ENCODE results near the gene PCDHA1. TPM values are rescaled to one million over a fixed set of nuclear protein-coding genes. Genes with fewer than 3 reads are reported as not detected.
A peak's percentile ranks its signal among the peaks of the same experiment; 100 is the strongest.

The PCDHA1 gene
- total RNA-seq, 1 donor from 2014 or later = not detected

GRCh38 chr5:141001446-141001843, 215.5 kb downstream of the PCDHA1 start:
- no peak for TF ChIP-seq CTCF (IDR thresholded peaks at IDR 0.05)
- Histone ChIP-seq H3K4me3 (peak overlapping the region; percentile 28), H3K27me3 (no peaks in the 10 kb centered on the region), H3K27ac (peak overlapping the region; percentile 20), H3K9me3 (no peaks in the 10 kb centered on the region), H3K36me3 (no peaks in the 10 kb centered on the region), H3K4me1 (no peaks in the 10 kb centered on the region)
- ATAC-seq (peak; percentile 70), DNase-seq (peak; percentile 84)
- intact Hi-C loops (cut with DNase I) = no loop called here

- Histone ChIP-seq H3K36me3 (no peaks in the 10 kb centered on the region), H3K27me3 (no peaks in the 10 kb centered on the region), H3K27ac (peak overlapping the region; percentile 20), H3K9me3 (no peaks in the 10 kb centered on the region), H3K4me3 (peak overlapping the region; percentile 28), H3K4me1 (no peaks in the 10 kb centered on the region)
- no peak for TF ChIP-seq CTCF (IDR thresholded peaks at IDR 0.05)
- peak; percentile 16 for ATAC-seq
- intact Hi-C loops (cut with DNase I) = no loop called here
- peak; percentile 70 for DNase-seq
These were observed 216.1 kb downstream of the PCDHA1 start for GRCh38 chr5:141001844-141002604.

GRCh38 chr5:141002605-141002965, 216.6 kb downstream of the PCDHA1 start:
- no peak overlapping the region for H3K4me3 ChIP-seq
- no peaks in the 10 kb centered on the region for H3K4me1 ChIP-seq
- no peak for TF ChIP-seq CTCF (IDR thresholded peaks at IDR 0.05)
- ATAC-seq (no peak), DNase-seq (no peak)
- H3K36me3 ChIP-seq = no peaks in the 10 kb centered on the region
- H3K27ac ChIP-seq = no peak overlapping the region
- no peaks in the 10 kb centered on the region for H3K9me3 ChIP-seq
- intact Hi-C loops (cut with DNase I) = no loop called here
- H3K27me3 ChIP-seq = no peaks in the 10 kb centered on the region

- Histone ChIP-seq H3K4me1 (no peaks in the 10 kb centered on the region), H3K27ac (no peak overlapping the region), H3K36me3 (no peaks in the 10 kb centered on the region), H3K27me3 (no peaks in the 10 kb centered on the region), H3K9me3 (no peaks in the 10 kb centered on the region), H3K4me3 (no peak overlapping the region)
- ATAC-seq = no peak
- no peak for DNase-seq
- intact Hi-C loops (cut with DNase I) = no loop called here
- no peak for TF ChIP-seq CTCF (IDR thresholded peaks at IDR 0.05)
These were observed 217.1 kb downstream of the PCDHA1 start for GRCh38 chr5:141003031-141003430.

- ATAC-seq (peak; percentile 98), DNase-seq (peak; percentile 74)
- no peak overlapping the region for H3K4me3 ChIP-seq
- H3K4me1 ChIP-seq = no peaks in the 10 kb centered on the region
- intact Hi-C loops (cut with DNase I) = no loop called here
- no peaks in the 10 kb centered on the region for H3K27me3 ChIP-seq
- no peaks in the 10 kb centered on the region for H3K36me3 ChIP-seq
- no peaks in the 10 kb centered on the region for H3K9me3 ChIP-seq
- no peak for TF ChIP-seq CTCF (IDR thresholded peaks at IDR 0.05)
- H3K27ac ChIP-seq = peak overlapping the region; percentile 56
These were observed 218.1 kb downstream of the PCDHA1 start for GRCh38 chr5:141003791-141004611.
